ENCODE results near the gene PLTP. TPM values are rescaled to one million over a fixed set of nuclear protein-coding genes. Genes with fewer than 3 reads are reported as not detected.

PLTP gene
- total and polyA plus RNA-seq, 2 of the 13 experiments (the other 11 are each of a cell fraction or from before 2014, with no cell fraction given) = 16.9 to 28.6 TPM

DNA sequence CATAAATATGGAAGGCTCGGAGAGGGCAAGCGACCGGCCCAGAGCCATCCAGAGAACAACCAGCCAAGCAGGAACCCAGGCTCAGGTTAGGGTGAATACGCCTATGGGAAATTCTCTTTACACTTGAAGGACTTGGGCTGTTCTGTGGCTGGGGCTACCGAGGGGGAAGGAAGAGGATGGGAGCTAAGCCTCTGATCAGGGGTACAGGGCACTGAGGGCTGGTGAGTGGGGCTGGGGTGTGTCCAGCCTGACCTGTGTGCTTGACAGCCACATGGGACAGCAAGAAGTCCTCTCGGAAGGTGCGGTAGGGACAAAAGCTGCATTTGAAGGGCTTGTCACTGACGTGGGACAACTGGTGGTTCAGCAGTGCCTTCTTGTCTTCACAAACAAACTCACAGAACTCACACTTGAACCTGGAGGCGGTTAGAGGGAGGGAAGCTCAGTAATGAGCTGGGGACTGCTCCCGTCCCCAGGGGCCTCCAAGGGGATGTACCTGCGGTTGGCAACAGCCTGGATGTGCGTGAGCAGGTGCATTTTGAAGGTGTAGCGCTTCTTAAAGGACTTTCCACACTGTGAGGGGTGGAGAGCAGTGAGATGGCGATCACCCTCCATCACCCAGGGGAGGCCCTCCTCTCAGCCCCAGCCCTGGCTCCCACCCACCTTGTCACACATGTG is 48.1 kb upstream of the PLTP start:
- Histone ChIP-seq H3K27ac (ENCODE audit: extremely low read length, insufficient read depth, low read length) (no peak overlapping the region), H3K9ac (ENCODE audit: insufficient read depth, low read depth, low read length) (no peak overlapping the region), H3K36me3 (replicated peaks in 1 of 2; ENCODE audit: control insufficient read depth in 1 of 2, insufficient read depth in 2 of 2, low read length in 2 of 2) (peaks cover 49 to 73% of the 10 kb centered on the region in 2 experiments), H3K4me1 (ENCODE audit: insufficient read depth, low read length) (no peaks in the 10 kb centered on the region), H3K9me3 (ENCODE audit: low read length) (no peaks in the 10 kb centered on the region), H3K79me2 (ENCODE audit: insufficient read depth, low read length) (no peaks in the 10 kb centered on the region), H3K4me2 (ENCODE audit: low read depth, low read length) (no peak overlapping the region), H3K27me3 (ENCODE audit: control insufficient read depth in 1 of 2, insufficient read depth in 2 of 2, low read length in 2 of 2) (no peaks in the 10 kb centered on the region), H2AFZ (ENCODE audit: low read length) (no peak overlapping the region), H3K4me3 (replicated peaks in 1 of 3; ENCODE audit: insufficient read depth in 1 of 3, low read depth in 2 of 3, low read length in 3 of 3) (no peak overlapping the region), H4K20me1 (ENCODE audit: insufficient read depth, low read length) (no peaks in the 10 kb centered on the region)
- no peak for DNase-seq (ENCODE audit: low spot score)
- CTCF ChIA-PET (ENCODE audit: low intra/inter-chr PET ratio, low total read pairs) = no interaction called here
- no peak for TF ChIP-seq ZFP82 (CRISPR knock-in tag; IDR thresholded peaks at IDR 0.05; ENCODE audit: borderline replicate concordance)
- no peak for TF ChIP-seq ATRX (CRISPR knock-in tag; IDR thresholded peaks at IDR 0.05; ENCODE audit: borderline replicate concordance)
- TF ChIP-seq SP140L (CRISPR knock-in tag; IDR thresholded peaks at IDR 0.05; ENCODE audit: borderline replicate concordance) = no peak
- no peak for TF ChIP-seq TRIM24 (CRISPR knock-in tag; IDR thresholded peaks at IDR 0.05)
- TF ChIP-seq HOXA9 (CRISPR knock-in tag; IDR thresholded peaks at IDR 0.05; ENCODE audit: borderline replicate concordance) = no peak
- TF ChIP-seq ARNTL (CRISPR knock-in tag; IDR thresholded peaks at IDR 0.05) = no peak
- TF ChIP-seq ZNF607 (CRISPR knock-in tag; IDR thresholded peaks at IDR 0.05; ENCODE audit: borderline replicate concordance) = no peak
- FAIRE-seq = no peak
- BruUV-seq (replicated peaks) = no TSS peak
- WGBS (ENCODE audit: low lambda C conversion rate) = 96% methylated on average over 14 of the region's 14 CpGs
- in situ Hi-C loops (cut with HindIII; ENCODE audit: extremely low pct_ligation_motif_present, low pct_unique_long_range_greater_than_20kb) = loop anchor here (5.0 kb wide), 1 partner anchor 68 kb away; the partner anchor contains the start of genes CTSA and NEURL2
- ATAC-seq = no peak
- POLR2A ChIA-PET = interaction anchor here (1.2 to 1.8 kb wide), 5 partner anchors 12 to 25 kb away, joined by 3 to 6 read pairs (median 3); no protein-coding TSS in a partner anchor
- intact Hi-C loops (cut with micrococcal nuclease; ENCODE audit: unreplicated experiment) = no loop called here

DNA sequence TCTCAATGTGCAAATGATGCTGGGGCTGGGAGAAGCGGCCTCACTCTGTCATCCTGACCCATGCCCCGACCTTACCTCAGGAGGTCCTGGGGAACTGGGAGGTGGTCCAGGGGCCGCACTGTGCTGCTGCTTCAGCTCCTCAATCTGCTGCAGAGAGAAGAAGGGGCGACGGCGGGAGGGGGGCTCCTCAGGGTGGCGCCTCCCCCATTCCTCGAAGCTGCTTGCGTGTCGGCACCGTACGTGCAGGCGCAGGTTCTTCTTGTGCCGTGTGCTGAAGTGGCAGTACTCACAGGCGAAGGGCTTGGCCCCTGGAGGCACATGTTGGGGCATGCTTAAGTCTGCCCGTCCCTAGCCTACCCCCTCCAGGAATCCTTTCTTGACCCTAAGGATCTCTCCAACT is 47.2 kb upstream of the PLTP start:
- FAIRE-seq (no peak), ATAC-seq (no peak), DNase-seq (ENCODE audit: low spot score) (no peak)
- Histone ChIP-seq H3K4me2 (ENCODE audit: low read depth, low read length) (no peak overlapping the region), H3K79me2 (ENCODE audit: insufficient read depth, low read length) (no peaks in the 10 kb centered on the region), H3K9ac (ENCODE audit: insufficient read depth, low read depth, low read length) (no peak overlapping the region), H3K27ac (ENCODE audit: extremely low read length, insufficient read depth, low read length) (no peak overlapping the region), H2AFZ (ENCODE audit: low read length) (no peak overlapping the region), H3K4me3 (replicated peaks in 1 of 3; ENCODE audit: insufficient read depth in 1 of 3, low read depth in 2 of 3, low read length in 3 of 3) (no peak overlapping the region), H4K20me1 (ENCODE audit: insufficient read depth, low read length) (no peaks in the 10 kb centered on the region), H3K4me1 (ENCODE audit: insufficient read depth, low read length) (no peaks in the 10 kb centered on the region), H3K36me3 (replicated peaks in 1 of 2; ENCODE audit: control insufficient read depth in 1 of 2, insufficient read depth in 2 of 2, low read length in 2 of 2) (peaks cover 48 to 70% of the 10 kb centered on the region in 2 experiments), H3K9me3 (ENCODE audit: low read length) (no peaks in the 10 kb centered on the region), H3K27me3 (ENCODE audit: control insufficient read depth in 1 of 2, insufficient read depth in 2 of 2, low read length in 2 of 2) (no peaks in the 10 kb centered on the region)
- ChIA-PET POLR2A (interaction anchor here (1.4 to 1.8 kb wide), 2 partner anchors 11 to 24 kb away, joined by 6 to 9 read pairs; no protein-coding TSS in a partner anchor), CTCF (ENCODE audit: low intra/inter-chr PET ratio, low total read pairs) (no interaction called here)
- intact Hi-C loops (cut with micrococcal nuclease; ENCODE audit: unreplicated experiment) (no loop called here), in situ Hi-C loops (cut with HindIII; ENCODE audit: extremely low pct_ligation_motif_present, low pct_unique_long_range_greater_than_20kb) (no loop called here)
- WGBS (ENCODE audit: low lambda C conversion rate) = 90% methylated on average over 16 of the region's 16 CpGs
- BruUV-seq (replicated peaks) = no TSS peak
- TF ChIP-seq ZNF557 (CRISPR knock-in tag; IDR thresholded peaks at IDR 0.05) (no peak), AGO2 (optimal IDR thresholded peaks at IDR 0.05; ENCODE audit: low read depth, low read length) (peak; percentile 43)

Data from HepG2 (cell line).